Measurements from ENCODE around the gene SRSF3. TPM values are rescaled to one million over a fixed set of nuclear protein-coding genes. Genes with fewer than 3 reads are reported as not detected.

Gene SRSF3
- total RNA-seq, 2 donors from 2014 or later: 86.4 to 113 TPM

- no peak for TF ChIP-seq POLR2A (IDR thresholded peaks at IDR 0.05)
- TF ChIP-seq, protein P1, sequence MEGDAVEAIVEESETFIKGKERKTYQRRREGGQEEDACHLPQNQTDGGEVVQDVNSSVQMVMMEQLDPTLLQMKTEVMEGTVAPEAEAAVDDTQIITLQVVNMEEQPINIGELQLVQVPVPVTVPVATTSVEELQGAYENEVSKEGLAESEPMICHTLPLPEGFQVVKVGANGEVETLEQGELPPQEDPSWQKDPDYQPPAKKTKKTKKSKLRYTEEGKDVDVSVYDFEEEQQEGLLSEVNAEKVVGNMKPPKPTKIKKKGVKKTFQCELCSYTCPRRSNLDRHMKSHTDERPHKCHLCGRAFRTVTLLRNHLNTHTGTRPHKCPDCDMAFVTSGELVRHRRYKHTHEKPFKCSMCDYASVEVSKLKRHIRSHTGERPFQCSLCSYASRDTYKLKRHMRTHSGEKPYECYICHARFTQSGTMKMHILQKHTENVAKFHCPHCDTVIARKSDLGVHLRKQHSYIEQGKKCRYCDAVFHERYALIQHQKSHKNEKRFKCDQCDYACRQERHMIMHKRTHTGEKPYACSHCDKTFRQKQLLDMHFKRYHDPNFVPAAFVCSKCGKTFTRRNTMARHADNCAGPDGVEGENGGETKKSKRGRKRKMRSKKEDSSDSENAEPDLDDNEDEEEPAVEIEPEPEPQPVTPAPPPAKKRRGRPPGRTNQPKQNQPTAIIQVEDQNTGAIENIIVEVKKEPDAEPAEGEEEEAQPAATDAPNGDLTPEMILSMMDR (IDR thresholded peaks at IDR 0.05): no peak
- WGBS, 2 donors: 2 to 3% methylated on average over 14 to 15 of the region's 15 CpGs
- ATAC-seq (peak; percentile 49), DNase-seq (peak; percentile 71 to 83 (median 80))
- Histone ChIP-seq H3K4me3 (no peak overlapping the region), H3K27ac (peak overlapping the region; percentile 95 to 99 (median 98)), H3K4me1 (peaks cover 31% of the 10 kb centered on the region), H3K9me3 (no peaks in the 10 kb centered on the region), H3K36me3 (replicated peaks in 1 of 2; ENCODE audit: insufficient read depth in 1 of 2, low read depth in 2 of 2) (peaks cover 0 to under 1% of the 10 kb centered on the region in 2 donors), H3K27me3 (no peaks in the 10 kb centered on the region)
- intact Hi-C loops (cut with DNase I): no loop called here
Measured at GRCh38 chr6:36593569-36594028, 563 bp upstream of the SRSF3 start.

DNA sequence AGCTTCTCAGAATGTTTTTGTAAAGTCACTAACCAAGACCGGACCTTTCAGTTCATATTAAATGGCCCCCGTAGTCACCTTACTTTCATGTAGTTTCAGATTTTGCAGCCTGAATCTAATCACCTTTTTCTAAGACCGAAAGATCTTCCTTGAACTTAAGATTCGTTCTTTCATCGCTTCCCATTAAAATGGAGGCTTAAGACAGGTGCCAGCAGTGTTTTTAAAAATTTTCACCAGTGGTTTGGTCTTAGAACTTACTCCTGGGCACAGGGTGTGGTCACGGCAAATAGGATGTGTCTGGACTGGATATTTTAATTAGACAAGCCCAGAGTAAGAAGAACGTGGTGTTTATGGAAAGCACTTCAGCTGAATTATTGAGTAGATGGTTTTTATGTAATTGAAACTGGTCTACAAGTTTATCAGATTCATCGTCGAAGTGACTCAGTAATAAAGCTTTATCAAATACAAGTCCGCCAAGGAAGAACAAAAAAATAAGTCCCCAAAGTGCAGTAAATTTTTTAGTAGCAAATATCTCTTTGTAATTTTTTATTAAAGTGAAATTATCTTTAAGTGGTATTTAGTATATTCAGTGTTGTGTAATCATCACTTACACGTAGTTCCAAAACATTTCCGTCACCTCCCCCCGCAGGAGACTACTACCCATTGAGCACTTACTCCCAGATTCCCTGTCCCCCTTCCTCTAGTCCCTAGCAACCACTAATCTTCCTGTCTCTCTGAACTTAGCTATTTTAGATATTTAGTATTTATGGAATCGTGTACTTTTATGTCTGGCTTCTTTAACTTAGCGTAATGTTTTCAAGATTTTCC is 868 bp downstream of the SRSF3 start:
- intact Hi-C loops (cut with DNase I): no loop called here
- peaks cover 5 to 7% of the 10 kb centered on the region in 2 donors for H3K36me3 ChIP-seq (replicated peaks in 1 of 2; ENCODE audit: insufficient read depth in 1 of 2, low read depth in 2 of 2)
- DNase-seq (peak; percentile 41 to 68 (median 52)), ATAC-seq (no peak)
- WGBS, 2 donors: 0 to 1% methylated on average over 15 of the region's 15 CpGs
- peaks cover 46% of the 10 kb centered on the region for H3K4me1 ChIP-seq
- peak in 1 of 3 donors; percentile 20 for TF ChIP-seq POLR2A (IDR thresholded peaks at IDR 0.05)
- TF ChIP-seq, protein P1 (IDR thresholded peaks at IDR 0.05): no peak
- H3K9me3 ChIP-seq: no peaks in the 10 kb centered on the region
- H3K27ac ChIP-seq: peak overlapping the region; percentile 95 to 99 (median 98)
- no peaks in the 10 kb centered on the region for H3K27me3 ChIP-seq
- H3K4me3 ChIP-seq: peak overlapping the region; percentile 68 to 75

DNA sequence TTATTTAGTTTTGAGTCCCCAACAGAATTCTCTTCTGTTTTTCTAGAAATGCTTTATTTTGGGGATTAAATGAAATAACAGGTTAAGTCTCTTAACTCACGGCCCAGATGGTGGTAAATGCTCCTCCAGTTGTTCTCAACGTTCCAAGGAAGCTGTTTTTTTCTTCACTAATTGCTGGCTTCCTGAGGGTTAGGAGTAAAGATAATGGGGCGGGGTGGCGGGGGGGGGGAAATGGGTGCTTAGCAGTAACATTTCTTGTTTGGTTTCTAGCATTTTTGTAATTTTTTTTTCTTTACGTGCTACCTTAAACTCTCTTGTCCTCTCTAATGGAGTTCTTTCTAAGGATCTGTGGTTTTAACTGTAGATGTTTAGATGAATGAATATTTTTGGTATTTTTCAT is 2.2 kb downstream of the SRSF3 start:
- ATAC-seq: no peak
- Histone ChIP-seq H3K4me3 (peak overlapping the region; percentile 68 to 75), H3K9me3 (no peaks in the 10 kb centered on the region), H3K36me3 (replicated peaks in 1 of 2; ENCODE audit: insufficient read depth in 1 of 2, low read depth in 2 of 2) (peaks cover 9 to 11% of the 10 kb centered on the region in 2 donors), H3K27me3 (no peaks in the 10 kb centered on the region), H3K4me1 (peaks cover 56% of the 10 kb centered on the region), H3K27ac (peak overlapping the region in 2 of 4 donors; percentile 97 to 99)
- no peak for DNase-seq
- TF ChIP-seq, protein P1 (IDR thresholded peaks at IDR 0.05): no peak
- TF ChIP-seq POLR2A (IDR thresholded peaks at IDR 0.05): no peak
- intact Hi-C loops (cut with DNase I): no loop called here
- WGBS, 2 donors: 1 to 2% methylated on average over 4 to 5 of the region's 5 CpGs

DNA sequence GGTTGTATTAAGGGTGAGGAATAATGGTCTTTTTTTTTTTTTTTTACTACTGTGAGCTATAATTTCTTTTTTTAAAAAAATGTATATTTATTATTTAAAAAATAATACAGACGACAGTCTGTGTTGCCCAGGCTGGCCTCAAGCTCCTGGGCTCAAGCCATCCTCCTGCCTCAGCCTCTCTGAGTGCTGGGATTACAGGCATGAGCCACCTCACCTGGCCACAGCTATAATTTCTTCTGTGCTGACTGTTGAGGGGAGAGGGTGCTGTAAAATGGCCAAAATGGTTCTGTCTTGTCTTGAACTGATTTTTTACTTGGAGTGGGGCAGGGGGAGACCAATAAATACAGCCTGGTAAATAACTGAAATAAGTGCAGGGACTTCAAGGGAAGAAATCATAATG is 3.6 kb downstream of the SRSF3 start:
- H3K9me3 ChIP-seq: no peaks in the 10 kb centered on the region
- DNase-seq (no peak), ATAC-seq (no peak)
- no peak overlapping the region for H3K27ac ChIP-seq
- intact Hi-C loops (cut with DNase I): no loop called here
- peak overlapping the region in 1 of 2 donors; percentile 6 for H3K4me3 ChIP-seq
- TF ChIP-seq POLR2A (IDR thresholded peaks at IDR 0.05): no peak
- TF ChIP-seq, protein P1 (IDR thresholded peaks at IDR 0.05): no peak
- no peaks in the 10 kb centered on the region for H3K27me3 ChIP-seq
- H3K36me3 ChIP-seq (replicated peaks in 1 of 2; ENCODE audit: insufficient read depth in 1 of 2, low read depth in 2 of 2): peaks cover 12 to 13% of the 10 kb centered on the region in 2 donors
- WGBS, 2 donors: 16 to 20% methylated on average over 1 of the region's 1 CpG
- H3K4me1 ChIP-seq: peaks cover 65% of the 10 kb centered on the region
